SK-N-SH (cell line): ENCODE measurements around the gene NOVA1.

Experiments used
- CTCF ChIP-seq: fragments of 200-600 bp; sonication (generic); IDR thresholded peaks from 2 replicates; pipeline ENCODE4 v1.6.1; 2017; ENCODE audit warnings: antibody characterized with exemption, mild to moderate bottlenecking, moderate library complexity
- EZH2phosphoT487 ChIP-seq: fragments of 200-600 bp; sonication (generic); IDR thresholded peaks from 2 replicates; pipeline ENCODE4 v1.6.1; 2017; ENCODE audit warnings: low read depth, mixed run types, mild to moderate bottlenecking, antibody characterized with exemption, moderate library complexity, borderline replicate concordance
- FOXJ3 ChIP-seq: sonication (generic); formaldehyde crosslinking; IDR thresholded peaks from 2 replicates; pipeline ENCODE4 v1.5.1; 2020; ENCODE audit warnings: mild to moderate bottlenecking, missing genetic modification reagents
- POLR2AphosphoS5 ChIP-seq: IDR thresholded peaks from 2 replicates; pipeline ENCODE4 v1.6.1; 2012; ENCODE audit warnings: low read depth, low read length
- RAD21 ChIP-seq: IDR thresholded peaks from 2 replicates; pipeline ENCODE4 v1.6.1; 2012; ENCODE audit warnings: mild to moderate bottlenecking, low read length
- RCOR1 ChIP-seq: fragments of 150-350 bp; IDR thresholded peaks from 2 replicates; pipeline ENCODE4 v1.6.1; 2017; ENCODE audit warnings: antibody characterized with exemption, low read length
- REST ChIP-seq: IDR thresholded peaks from 2 replicates; pipeline ENCODE4 v1.6.1; 2012; ENCODE audit warnings: mild to moderate bottlenecking, low read depth, low read length, moderate library complexity
- RFX5 ChIP-seq: IDR thresholded peaks from 2 replicates; pipeline ENCODE4 v1.6.1; 2012; ENCODE audit warnings: mild to moderate bottlenecking, improper control_type of control experiment, low read length
- TAF1 ChIP-seq: IDR thresholded peaks from 2 replicates; pipeline ENCODE4 v1.6.1; 2012; ENCODE audit warnings: low read depth, mild to moderate bottlenecking, low read length, moderate library complexity, borderline replicate concordance
- TCF12 ChIP-seq: IDR thresholded peaks from 2 replicates; pipeline ENCODE4 v1.4.0; 2012
- TEAD4 ChIP-seq: IDR thresholded peaks from 2 replicates; pipeline ENCODE4 v1.4.0; 2012; ENCODE audit warnings: mild to moderate bottlenecking, borderline replicate concordance; ENCODE audit not compliant: insufficient read depth
- YY1 ChIP-seq: IDR thresholded peaks from 2 replicates; pipeline ENCODE4 v1.4.0; 2012; ENCODE audit warnings: low read depth, mild to moderate bottlenecking
- TF ChIP-seq, protein P1 (sequence below): fragments of 150-350 bp; IDR thresholded peaks from 2 replicates; pipeline ENCODE4 v1.6.1; 2017; ENCODE audit warnings: antibody characterized with exemption, low read length, low read depth, borderline replicate concordance

DNA sequence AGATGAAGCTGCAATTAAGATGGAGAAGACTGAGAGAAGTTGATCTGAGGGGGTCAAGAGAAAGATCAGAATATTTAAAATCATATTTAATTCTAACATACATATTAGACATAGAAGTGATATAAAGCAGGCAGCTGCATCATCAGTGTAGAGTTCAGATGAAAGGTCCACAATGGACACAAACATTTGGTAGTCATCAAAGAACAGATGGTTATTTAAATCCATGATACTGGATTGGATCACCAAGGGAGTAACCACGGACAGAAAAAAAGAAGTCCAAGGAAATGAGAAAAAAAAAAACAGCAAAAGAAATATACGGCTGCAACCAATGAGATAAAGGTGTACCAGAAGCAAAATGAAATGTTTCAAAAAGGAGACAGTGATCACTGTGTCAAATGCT is 20.1 kb downstream of the NOVA1 start:
- no peak for TF ChIP-seq REST
- no peak for TF ChIP-seq POLR2AphosphoS5
- TF ChIP-seq CTCF: no peak
- TF ChIP-seq EZH2phosphoT487: no peak
- TF ChIP-seq RAD21: no peak
- TF ChIP-seq TEAD4: no peak
- no peak for TF ChIP-seq TAF1
- TF ChIP-seq, protein P1, sequence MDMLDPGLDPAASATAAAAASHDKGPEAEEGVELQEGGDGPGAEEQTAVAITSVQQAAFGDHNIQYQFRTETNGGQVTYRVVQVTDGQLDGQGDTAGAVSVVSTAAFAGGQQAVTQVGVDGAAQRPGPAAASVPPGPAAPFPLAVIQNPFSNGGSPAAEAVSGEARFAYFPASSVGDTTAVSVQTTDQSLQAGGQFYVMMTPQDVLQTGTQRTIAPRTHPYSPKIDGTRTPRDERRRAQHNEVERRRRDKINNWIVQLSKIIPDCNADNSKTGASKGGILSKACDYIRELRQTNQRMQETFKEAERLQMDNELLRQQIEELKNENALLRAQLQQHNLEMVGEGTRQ: no peak
- no peak for TF ChIP-seq RFX5
- TF ChIP-seq YY1: no peak
- TF ChIP-seq TCF12: no peak
- TF ChIP-seq RCOR1: no peak
- TF ChIP-seq FOXJ3 (CRISPR knock-in tag): no peak
